Activated T-helper 1 cell treated with Interleukin-2 at 50 U/mL for 16 hours (primary cell): ENCODE measurements around the gene NTSR1.
A peak's percentile ranks its signal among the peaks of the same experiment; 100 is the strongest.

Experiments
- DNase-seq: peaks from one replicate; pipeline ENCODE4 v3.0.0-alpha.2; 2020; ENCODE audit warnings: low read depth

Gene NTSR1

GRCh38 chr20:62726716-62727583 is 18.3 kb downstream of the NTSR1 start:
- no peak for DNase-seq

GRCh38 chr20:62727584-62728027 is 19.0 kb downstream of the NTSR1 start:
- DNase-seq = no peak

- no peak for DNase-seq
These were observed 19.6 kb downstream of the NTSR1 start for GRCh38 chr20:62728028-62728780.

GRCh38 chr20:62728781-62729300 is 20.2 kb downstream of the NTSR1 start:
- no peak for DNase-seq

GRCh38 chr20:62730481-62730880 is 21.8 kb downstream of the NTSR1 start:
- DNase-seq = no peak

GRCh38 chr20:62732031-62732760 is 23.6 kb downstream of the NTSR1 start:
- no peak for DNase-seq

GRCh38 chr20:62732842-62733525 is 24.3 kb downstream of the NTSR1 start:
- no peak for DNase-seq

GRCh38 chr20:62733526-62733842 is 24.8 kb downstream of the NTSR1 start:
- no peak for DNase-seq

GRCh38 chr20:62733891-62734290 is 25.3 kb downstream of the NTSR1 start:
- no peak for DNase-seq

GRCh38 chr20:62734326-62734725 is 25.7 kb downstream of the NTSR1 start:
- no peak for DNase-seq

- DNase-seq = no peak
These were observed 26.2 kb downstream of the NTSR1 start for GRCh38 chr20:62734881-62735280.

GRCh38 chr20:62735331-62735821 is 26.7 kb downstream of the NTSR1 start:
- no peak for DNase-seq

GRCh38 chr20:62736026-62736406 is 27.4 kb downstream of the NTSR1 start:
- no peak for DNase-seq

GRCh38 chr20:62736407-62737071 is 27.9 kb downstream of the NTSR1 start:
- DNase-seq = no peak

GRCh38 chr20:62737271-62737811 is 28.7 kb downstream of the NTSR1 start:
- DNase-seq = no peak

GRCh38 chr20:62738025-62738881 is 29.6 kb downstream of the NTSR1 start:
- DNase-seq = no peak

- DNase-seq = no peak
These were observed 30.4 kb downstream of the NTSR1 start for GRCh38 chr20:62739067-62739466.

GRCh38 chr20:62739581-62740285 is 31.1 kb downstream of the NTSR1 start:
- peak; percentile 43 for DNase-seq
